ENCODE results near the gene GTF2H4.

DNA sequence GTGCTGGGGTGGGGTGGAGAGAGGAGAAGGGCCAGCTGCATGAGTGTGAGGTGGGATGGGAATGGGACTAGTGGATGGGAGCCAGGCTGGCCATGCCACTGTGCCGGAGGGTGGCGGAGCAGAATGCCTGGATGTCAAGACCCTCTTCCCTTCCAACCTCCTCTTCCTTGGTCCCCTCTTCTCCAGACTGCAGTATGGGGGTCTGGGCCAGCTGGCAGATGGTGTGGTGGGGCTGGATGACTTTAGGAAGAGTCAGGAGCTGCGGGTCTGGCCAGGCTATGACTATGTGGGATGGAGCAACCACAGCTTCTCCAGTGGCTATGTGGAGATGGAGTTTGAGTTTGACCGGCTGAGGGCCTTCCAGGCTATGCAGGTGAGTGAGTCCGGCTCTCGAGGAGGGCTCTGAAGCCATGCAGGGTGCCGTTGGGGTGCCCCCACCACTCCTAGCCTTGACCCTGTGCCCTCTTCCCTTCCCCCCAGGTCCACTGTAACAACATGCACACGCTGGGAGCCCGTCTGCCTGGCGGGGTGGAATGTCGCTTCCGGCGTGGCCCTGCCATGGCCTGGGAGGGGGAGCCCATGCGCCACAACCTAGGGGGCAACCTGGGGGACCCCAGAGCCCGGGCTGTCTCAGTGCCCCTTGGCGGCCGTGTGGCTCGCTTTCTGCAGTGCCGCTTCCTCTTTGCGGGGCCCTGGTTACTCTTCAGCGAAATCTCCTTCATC is 16.0 kb upstream of the GTF2H4 start:
- TF ChIP-seq CTCF (IDR thresholded peaks at IDR 0.05 in 4 of 5, conservative IDR thresholded peaks at IDR 0.05 in 1 of 5), result no peak
- TF ChIP-seq POLR2A (IDR thresholded peaks at IDR 0.05), result no peak
